Subcutaneous adipose tissue (tissue), 4 donors: ENCODE results near the gene SMYD2. TPM values are rescaled to one million over a fixed set of nuclear protein-coding genes. Genes with fewer than 3 reads are reported as not detected.

Source experiments
- total RNA-seq, 4 donors: library from RNA; depleted of rRNA; stranded (reverse); fragments of >200 nt; gene quantifications; one replicate each; pipeline ENCODE4 v1.1.0, GENCODE V29; 2016
- TF ChIP-seq, protein P1 (sequence below): fragments of 450-650 bp; IDR thresholded peaks from one replicate; pipeline ENCODE4 v1.5.1; 2016; ENCODE audit warnings: low read depth, mild to moderate bottlenecking, control low read depth, antibody characterized with exemption, moderate library complexity

Gene SMYD2
- total RNA-seq, 4 donors from 2014 or later = 30.0 to 49.9 (median 38.5) TPM

DNA sequence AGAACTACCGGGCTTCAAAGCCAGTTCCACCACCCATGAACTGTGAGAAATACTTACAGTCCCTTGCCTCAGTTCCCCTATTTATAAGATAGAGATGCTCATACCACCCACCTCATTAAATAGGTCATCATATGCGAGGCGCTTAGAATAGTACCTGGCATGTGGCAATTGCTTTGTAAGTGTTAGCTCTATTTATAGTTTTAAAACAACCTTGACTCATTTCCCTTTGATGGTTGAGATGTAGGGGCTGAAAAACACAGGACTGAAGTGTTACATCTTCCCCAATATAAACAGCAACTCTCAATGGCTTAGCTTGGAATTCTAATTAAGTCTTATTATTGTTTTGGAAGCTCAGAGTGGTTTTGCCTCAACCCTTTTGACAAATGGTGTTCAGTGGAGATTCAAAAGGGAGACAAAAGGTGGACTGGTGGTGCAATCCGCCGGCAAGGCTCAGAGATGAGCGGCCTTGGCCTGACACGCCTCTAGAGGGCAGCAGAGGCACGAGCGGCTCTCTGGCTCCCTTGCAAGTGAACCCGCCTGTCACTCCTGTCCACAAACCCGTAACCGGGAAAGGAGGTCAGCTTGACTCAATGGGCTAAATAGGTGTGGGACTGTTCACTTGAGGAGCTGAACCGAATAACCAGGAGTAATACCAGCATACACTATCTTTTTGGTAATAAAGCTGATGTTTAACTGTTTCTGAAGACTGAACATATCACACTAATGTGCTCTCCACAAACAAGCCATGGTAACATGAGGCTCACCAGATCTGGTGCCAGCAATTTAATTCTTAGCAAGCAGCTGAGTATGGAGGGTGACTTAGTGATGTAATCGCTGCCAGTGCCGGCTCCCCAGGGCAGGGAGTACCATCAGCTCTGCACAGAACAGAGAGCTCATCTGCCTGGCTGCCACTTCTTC is 19.5 kb upstream of the SMYD2 start:
- TF ChIP-seq, protein P1, sequence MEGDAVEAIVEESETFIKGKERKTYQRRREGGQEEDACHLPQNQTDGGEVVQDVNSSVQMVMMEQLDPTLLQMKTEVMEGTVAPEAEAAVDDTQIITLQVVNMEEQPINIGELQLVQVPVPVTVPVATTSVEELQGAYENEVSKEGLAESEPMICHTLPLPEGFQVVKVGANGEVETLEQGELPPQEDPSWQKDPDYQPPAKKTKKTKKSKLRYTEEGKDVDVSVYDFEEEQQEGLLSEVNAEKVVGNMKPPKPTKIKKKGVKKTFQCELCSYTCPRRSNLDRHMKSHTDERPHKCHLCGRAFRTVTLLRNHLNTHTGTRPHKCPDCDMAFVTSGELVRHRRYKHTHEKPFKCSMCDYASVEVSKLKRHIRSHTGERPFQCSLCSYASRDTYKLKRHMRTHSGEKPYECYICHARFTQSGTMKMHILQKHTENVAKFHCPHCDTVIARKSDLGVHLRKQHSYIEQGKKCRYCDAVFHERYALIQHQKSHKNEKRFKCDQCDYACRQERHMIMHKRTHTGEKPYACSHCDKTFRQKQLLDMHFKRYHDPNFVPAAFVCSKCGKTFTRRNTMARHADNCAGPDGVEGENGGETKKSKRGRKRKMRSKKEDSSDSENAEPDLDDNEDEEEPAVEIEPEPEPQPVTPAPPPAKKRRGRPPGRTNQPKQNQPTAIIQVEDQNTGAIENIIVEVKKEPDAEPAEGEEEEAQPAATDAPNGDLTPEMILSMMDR = no peak

DNA sequence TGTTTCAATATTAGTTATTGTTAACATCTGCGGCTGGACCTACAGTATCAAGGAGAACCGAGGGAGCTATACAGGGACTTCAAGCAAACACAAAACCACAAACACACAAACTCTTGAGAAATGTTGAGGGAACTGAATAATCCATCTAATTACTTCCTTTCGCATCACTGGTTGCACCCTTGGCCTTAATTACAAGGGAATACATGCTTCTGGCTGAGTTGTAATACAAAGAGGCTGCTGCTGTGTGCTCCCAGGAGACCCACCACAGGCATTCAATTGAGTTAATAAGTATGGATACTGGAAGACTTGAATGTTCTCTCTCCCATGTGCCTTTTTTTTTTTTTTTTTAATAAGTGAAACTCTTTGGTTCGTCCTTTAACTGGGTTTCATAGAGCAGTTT is 16.8 kb upstream of the SMYD2 start:
- TF ChIP-seq, protein P1 = no peak

GRCh38 chr1:214264976-214265375 is 16.0 kb upstream of the SMYD2 start:
- TF ChIP-seq, protein P1 = no peak

- TF ChIP-seq, protein P1 = no peak
These were observed 10.8 kb upstream of the SMYD2 start for GRCh38 chr1:214270097-214270650.

- TF ChIP-seq, protein P1 = no peak
These were observed 9.6 kb upstream of the SMYD2 start for GRCh38 chr1:214271174-214271858.

GRCh38 chr1:214271995-214272731 is 8.8 kb upstream of the SMYD2 start:
- TF ChIP-seq, protein P1 = no peak
